ENCODE measurements around the gene PPIL1. TPM values are rescaled to one million over a fixed set of nuclear protein-coding genes. Genes with fewer than 3 reads are reported as not detected.
A peak's percentile ranks its signal among the peaks of the same experiment; 100 is the strongest.

PPIL1 gene
- total RNA-seq, 2 experiments from 2014 or later: 34.5 to 35.6 TPM

DNA sequence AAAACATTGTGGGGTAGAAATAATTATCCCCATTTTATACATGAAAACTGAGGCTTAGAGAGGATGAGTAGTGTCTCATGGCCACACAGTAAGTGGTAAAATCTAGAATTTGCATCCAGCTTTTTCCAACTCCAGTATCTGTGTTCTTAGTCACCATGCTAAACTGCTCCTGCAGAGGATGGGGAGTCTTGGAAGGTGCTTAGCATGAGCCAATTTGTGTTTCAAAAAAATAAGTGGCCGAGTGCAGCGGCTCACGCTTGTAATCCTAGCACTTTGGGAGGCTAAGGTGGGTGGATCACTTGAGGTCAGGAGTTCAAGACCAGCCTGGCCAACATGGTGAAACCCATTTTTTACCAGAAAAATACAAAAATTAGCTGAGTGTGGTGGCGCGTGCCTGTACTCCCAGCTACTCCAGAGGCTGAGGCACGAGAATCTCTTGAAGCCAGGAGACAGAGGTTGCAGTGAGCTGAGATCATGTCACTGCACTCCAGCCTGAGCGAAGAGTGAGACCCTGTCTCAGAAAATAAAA is 13.6 kb upstream of the PPIL1 start:
- ATAC-seq (no peak), DNase-seq (no peak)
- intact Hi-C loops (cut with micrococcal nuclease): loop anchor here (5.0 to 10.0 kb wide), 3 partner anchors 97 to 317 kb away; partner anchors contain the start of gene MTCH1
- TF ChIP-seq, protein P1, sequence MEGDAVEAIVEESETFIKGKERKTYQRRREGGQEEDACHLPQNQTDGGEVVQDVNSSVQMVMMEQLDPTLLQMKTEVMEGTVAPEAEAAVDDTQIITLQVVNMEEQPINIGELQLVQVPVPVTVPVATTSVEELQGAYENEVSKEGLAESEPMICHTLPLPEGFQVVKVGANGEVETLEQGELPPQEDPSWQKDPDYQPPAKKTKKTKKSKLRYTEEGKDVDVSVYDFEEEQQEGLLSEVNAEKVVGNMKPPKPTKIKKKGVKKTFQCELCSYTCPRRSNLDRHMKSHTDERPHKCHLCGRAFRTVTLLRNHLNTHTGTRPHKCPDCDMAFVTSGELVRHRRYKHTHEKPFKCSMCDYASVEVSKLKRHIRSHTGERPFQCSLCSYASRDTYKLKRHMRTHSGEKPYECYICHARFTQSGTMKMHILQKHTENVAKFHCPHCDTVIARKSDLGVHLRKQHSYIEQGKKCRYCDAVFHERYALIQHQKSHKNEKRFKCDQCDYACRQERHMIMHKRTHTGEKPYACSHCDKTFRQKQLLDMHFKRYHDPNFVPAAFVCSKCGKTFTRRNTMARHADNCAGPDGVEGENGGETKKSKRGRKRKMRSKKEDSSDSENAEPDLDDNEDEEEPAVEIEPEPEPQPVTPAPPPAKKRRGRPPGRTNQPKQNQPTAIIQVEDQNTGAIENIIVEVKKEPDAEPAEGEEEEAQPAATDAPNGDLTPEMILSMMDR (IDR thresholded peaks at IDR 0.05): no peak
- no peak overlapping the region for H3K27ac Mint-ChIP-seq
- ChIA-PET POLR2A (interaction anchor here (0.6 kb wide), 2 partner anchors 15 to 37 kb away, joined by 3 read pairs; no protein-coding TSS in a partner anchor), CTCF (interaction anchor here (0.6 to 1.3 kb wide), 4 partner anchors 13 to 130 kb away, joined by 3 to 4 read pairs (median 3); partner anchors contain the start of gene PPIL1)
- no peak overlapping the region for H3K4me3 Mint-ChIP-seq
- peaks cover 6% of the 10 kb centered on the region for H3K36me3 Mint-ChIP-seq (ENCODE audit: low read depth)
- H3K27me3 Mint-ChIP-seq: no peaks in the 10 kb centered on the region
- peaks cover 35% of the 10 kb centered on the region for H3K4me1 Mint-ChIP-seq (ENCODE audit: low read depth)
- no peaks in the 10 kb centered on the region for H3K9me3 Mint-ChIP-seq

DNA sequence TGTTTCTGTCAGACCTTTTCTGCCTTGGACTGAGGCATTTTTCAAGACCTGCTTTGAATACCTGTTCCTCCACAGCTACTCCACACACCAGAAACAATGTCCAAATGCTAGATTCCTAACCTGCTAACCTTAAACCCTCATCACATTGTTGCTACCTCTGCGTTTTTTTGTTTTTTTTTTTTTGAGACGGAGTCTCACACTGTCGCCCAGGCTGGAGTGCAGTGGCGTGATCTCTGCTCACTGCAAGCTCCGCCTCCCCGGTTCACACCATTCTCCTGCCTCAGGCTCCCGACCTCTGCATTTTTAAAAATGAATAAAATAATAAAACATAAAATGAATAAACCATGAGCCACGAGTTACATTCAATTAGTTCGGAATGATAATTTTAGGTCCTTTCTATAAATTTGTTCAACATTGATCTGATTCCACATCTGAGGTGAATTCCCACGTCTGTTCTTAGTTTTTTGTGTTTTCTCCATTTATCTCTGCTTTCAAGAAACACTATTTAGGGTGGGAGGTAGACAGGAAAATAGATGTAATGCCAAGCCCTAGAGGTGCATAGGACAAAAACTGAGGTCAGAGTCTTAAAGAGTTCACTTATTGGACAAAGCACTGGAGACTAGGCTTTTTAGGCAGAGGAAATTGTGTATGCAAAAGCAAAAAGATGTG is 12.5 kb upstream of the PPIL1 start:
- ATAC-seq (no peak), DNase-seq (no peak)
- Mint-ChIP-seq H3K27ac (peak overlapping the region; percentile 83), H3K4me1 (ENCODE audit: low read depth) (peaks cover 35% of the 10 kb centered on the region), H3K9me3 (no peaks in the 10 kb centered on the region), H3K36me3 (ENCODE audit: low read depth) (peaks cover 6% of the 10 kb centered on the region), H3K4me3 (peak overlapping the region; percentile 94), H3K27me3 (no peaks in the 10 kb centered on the region)
- intact Hi-C loops (cut with micrococcal nuclease): loop anchor here (2.0 to 10.0 kb wide), 4 partner anchors 26 to 318 kb away; partner anchors contain the start of gene MTCH1
- ChIA-PET POLR2A (interaction anchor here (1.5 to 2.3 kb wide), 2 partner anchors 8 to 94 kb away, joined by 6 to 8 read pairs; no protein-coding TSS in a partner anchor), CTCF (interaction anchor here (1.2 to 8.9 kb wide), 3 partner anchors 15 to 133 kb away, joined by 3 to 108 read pairs (median 6); no protein-coding TSS in a partner anchor)
- TF ChIP-seq, protein P1 (IDR thresholded peaks at IDR 0.05): no peak

- intact Hi-C loops (cut with micrococcal nuclease): loop anchor here (2.0 to 10.0 kb wide), 4 partner anchors 27 to 319 kb away; partner anchors contain the start of gene MTCH1
- ATAC-seq: peak; percentile 99
- peak; percentile 99 for DNase-seq
- H3K27me3 Mint-ChIP-seq: no peaks in the 10 kb centered on the region
- H3K36me3 Mint-ChIP-seq (ENCODE audit: low read depth): peaks cover 3% of the 10 kb centered on the region
- peak within 1 kb of the TSS; percentile 94 for H3K4me3 Mint-ChIP-seq
- TF ChIP-seq, protein P1 (IDR thresholded peaks at IDR 0.05): peak; percentile 79
- H3K4me1 Mint-ChIP-seq (ENCODE audit: low read depth): peaks cover 35% of the 10 kb centered on the region
- CTCF ChIA-PET: interaction anchor here (0.6 to 8.9 kb wide), 42 partner anchors 9 to 440 kb away, joined by 3 to 108 read pairs (median 4); partner anchors contain the start of genes MTCH1, PI16 and PPIL1
- peak within 1 kb of the TSS; percentile 96 for H3K27ac Mint-ChIP-seq
- POLR2A ChIA-PET: interaction anchor here (0.7 to 2.6 kb wide), 12 partner anchors 9 to 372 kb away, joined by 3 to 25 read pairs (median 4); partner anchors contain the start of genes MTCH1, PPIL1, TBC1D22B and TMEM217
- H3K9me3 Mint-ChIP-seq: no peaks in the 10 kb centered on the region
Measured at GRCh38 chr6:36885461-36886401, 11.1 kb upstream of the PPIL1 start, which contains the start of gene C6orf89. TSS of gene C6orf89 (plus strand) at chr6:36885952. CDS start at chr6:36899445, 13,493 bp downstream.

DNA sequence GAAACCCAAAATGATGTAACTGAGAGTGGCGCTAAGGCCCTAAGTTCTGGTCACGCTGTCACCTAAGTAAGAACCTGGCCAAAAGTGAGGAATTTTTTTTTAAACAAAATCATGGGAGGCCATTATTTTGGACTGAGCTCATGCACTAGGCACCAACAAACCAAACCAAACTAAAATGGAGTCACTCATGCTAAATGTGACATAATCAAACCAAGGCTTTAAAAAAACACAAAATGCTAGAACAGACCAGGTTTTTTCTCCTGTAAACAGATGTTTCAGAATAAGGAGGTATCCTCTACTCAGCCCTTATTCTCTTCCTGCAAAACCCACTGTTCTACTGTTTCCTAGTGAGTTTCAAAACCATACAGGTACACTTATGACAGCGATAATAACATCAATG is 10.0 kb upstream of the PPIL1 start:
- peaks cover 3% of the 10 kb centered on the region for H3K36me3 Mint-ChIP-seq (ENCODE audit: low read depth)
- peaks cover 31% of the 10 kb centered on the region for H3K4me1 Mint-ChIP-seq (ENCODE audit: low read depth)
- no peaks in the 10 kb centered on the region for H3K27me3 Mint-ChIP-seq
- H3K9me3 Mint-ChIP-seq: no peaks in the 10 kb centered on the region
- intact Hi-C loops (cut with micrococcal nuclease): loop anchor here (5.0 to 10.0 kb wide), 3 partner anchors 100 to 320 kb away; partner anchors contain the start of gene MTCH1
- CTCF ChIA-PET: interaction anchor here (0.7 to 8.9 kb wide), 20 partner anchors 10 to 441 kb away, joined by 3 to 108 read pairs (median 6); partner anchors contain the start of genes MTCH1, PI16 and PPIL1
- H3K27ac Mint-ChIP-seq: peak overlapping the region; percentile 96
- ATAC-seq (no peak), DNase-seq (no peak)
- POLR2A ChIA-PET: interaction anchor here (1.3 to 2.6 kb wide), 3 partner anchors 10 to 72 kb away, joined by 3 to 25 read pairs (median 7); partner anchors contain the start of gene PPIL1
- no peak overlapping the region for H3K4me3 Mint-ChIP-seq
- TF ChIP-seq, protein P1 (IDR thresholded peaks at IDR 0.05): no peak

Measured in activated CD8-positive, alpha-beta T cell treated with anti-CD3 and anti-CD28 coated beads for 36 hours (primary cell).